Measurements from ENCODE around the gene POLD4. TPM values are rescaled to one million over a fixed set of nuclear protein-coding genes. Genes with fewer than 3 reads are reported as not detected.

The POLD4 gene
- polyA plus RNA-seq, 1 donor: 112 TPM

- DNase-seq: no peak
- Histone ChIP-seq H3K27ac (ENCODE audit: low read length) (no peak overlapping the region), H3K9me3 (ENCODE audit: control insufficient read depth, low read depth, low read length) (no peaks in the 10 kb centered on the region), H3K27me3 (ENCODE audit: control insufficient read depth, insufficient read depth, low read length) (no peaks in the 10 kb centered on the region), H3K4me3 (ENCODE audit: low read length) (no peak overlapping the region), H3K4me1 (ENCODE audit: control insufficient read depth, insufficient read depth, low read length) (peaks cover 10% of the 10 kb centered on the region), H3K36me3 (ENCODE audit: control insufficient read depth, insufficient read depth, low read length) (peaks cover 48% of the 10 kb centered on the region)
- no CpG with 5 or more reads among the region's 19 CpGs for whole genome bisulfite sequencing (ENCODE audit: insufficient coverage, low lambda C conversion rate)
Observed at GRCh38 chr11:67310246-67311050, 42.9 kb downstream of the POLD4 start.

GRCh38 chr11:67309661-67310061 lies 43.7 kb downstream of the POLD4 start:
- no peak overlapping the region for H3K27ac ChIP-seq (ENCODE audit: low read length)
- DNase-seq: no peak
- no peaks in the 10 kb centered on the region for H3K9me3 ChIP-seq (ENCODE audit: control insufficient read depth, low read depth, low read length)
- no peaks in the 10 kb centered on the region for H3K27me3 ChIP-seq (ENCODE audit: control insufficient read depth, insufficient read depth, low read length)
- peaks cover 48% of the 10 kb centered on the region for H3K36me3 ChIP-seq (ENCODE audit: control insufficient read depth, insufficient read depth, low read length)
- H3K4me1 ChIP-seq (ENCODE audit: control insufficient read depth, insufficient read depth, low read length): peaks cover 12% of the 10 kb centered on the region
- no CpG with 5 or more reads among the region's 14 CpGs for WGBS (ENCODE audit: insufficient coverage, low lambda C conversion rate)
- no peak overlapping the region for H3K4me3 ChIP-seq (ENCODE audit: low read length)

GRCh38 chr11:67309166-67309565 lies 44.2 kb downstream of the POLD4 start:
- H3K36me3 ChIP-seq (ENCODE audit: control insufficient read depth, insufficient read depth, low read length): peaks cover 48% of the 10 kb centered on the region
- no peak overlapping the region for H3K27ac ChIP-seq (ENCODE audit: low read length)
- no CpG with 5 or more reads among the region's 11 CpGs for WGBS (ENCODE audit: insufficient coverage, low lambda C conversion rate)
- H3K9me3 ChIP-seq (ENCODE audit: control insufficient read depth, low read depth, low read length): peaks cover under 1% of the 10 kb centered on the region
- DNase-seq: no peak
- H3K4me3 ChIP-seq (ENCODE audit: low read length): no peak overlapping the region
- H3K27me3 ChIP-seq (ENCODE audit: control insufficient read depth, insufficient read depth, low read length): no peaks in the 10 kb centered on the region
- H3K4me1 ChIP-seq (ENCODE audit: control insufficient read depth, insufficient read depth, low read length): peaks cover 17% of the 10 kb centered on the region

- WGBS (ENCODE audit: insufficient coverage, low lambda C conversion rate): no CpG with 5 or more reads among the region's 20 CpGs
Observed at GRCh38 chr11:67308031-67308866, 45.1 kb downstream of the POLD4 start.

GRCh38 chr11:67307545-67308001 lies 45.8 kb downstream of the POLD4 start:
- Histone ChIP-seq H3K36me3 (ENCODE audit: control insufficient read depth, insufficient read depth, low read length) (peaks cover 48% of the 10 kb centered on the region), H3K27me3 (ENCODE audit: control insufficient read depth, insufficient read depth, low read length) (no peaks in the 10 kb centered on the region), H3K9me3 (ENCODE audit: control insufficient read depth, low read depth, low read length) (peaks cover 4% of the 10 kb centered on the region), H3K27ac (ENCODE audit: low read length) (no peak overlapping the region), H3K4me3 (ENCODE audit: low read length) (no peak overlapping the region), H3K4me1 (ENCODE audit: control insufficient read depth, insufficient read depth, low read length) (peaks cover 9% of the 10 kb centered on the region)
- DNase-seq: no peak
- WGBS (ENCODE audit: insufficient coverage, low lambda C conversion rate): no CpG with 5 or more reads among the region's 12 CpGs

More at GRCh38 chr11:67308031-67308866, 45.1 kb downstream of the POLD4 start:
- Histone ChIP-seq H3K4me1 (ENCODE audit: control insufficient read depth, insufficient read depth, low read length) (peaks cover 14% of the 10 kb centered on the region), H3K9me3 (ENCODE audit: control insufficient read depth, low read depth, low read length) (peaks cover 4% of the 10 kb centered on the region), H3K36me3 (ENCODE audit: control insufficient read depth, insufficient read depth, low read length) (peaks cover 48% of the 10 kb centered on the region), H3K27ac (ENCODE audit: low read length) (no peak overlapping the region), H3K27me3 (ENCODE audit: control insufficient read depth, insufficient read depth, low read length) (no peaks in the 10 kb centered on the region), H3K4me3 (ENCODE audit: low read length) (no peak overlapping the region)
- DNase-seq: no peak

- WGBS (ENCODE audit: insufficient coverage, low lambda C conversion rate): no CpG with 5 or more reads among the region's 19 CpGs
- Histone ChIP-seq H3K4me1 (ENCODE audit: control insufficient read depth, insufficient read depth, low read length) (peaks cover 14% of the 10 kb centered on the region), H3K36me3 (ENCODE audit: control insufficient read depth, insufficient read depth, low read length) (peaks cover 48% of the 10 kb centered on the region), H3K27me3 (ENCODE audit: control insufficient read depth, insufficient read depth, low read length) (no peaks in the 10 kb centered on the region), H3K27ac (ENCODE audit: low read length) (no peak overlapping the region), H3K4me3 (ENCODE audit: low read length) (no peak overlapping the region), H3K9me3 (ENCODE audit: control insufficient read depth, low read depth, low read length) (peaks cover 4% of the 10 kb centered on the region)
- no peak for DNase-seq
Observed at GRCh38 chr11:67306769-67307544, 46.4 kb downstream of the POLD4 start.

- no peak for DNase-seq
- no CpG with 5 or more reads among the region's 14 CpGs for WGBS (ENCODE audit: insufficient coverage, low lambda C conversion rate)
- Histone ChIP-seq H3K36me3 (ENCODE audit: control insufficient read depth, insufficient read depth, low read length) (peaks cover 54% of the 10 kb centered on the region), H3K4me1 (ENCODE audit: control insufficient read depth, insufficient read depth, low read length) (peaks cover 18% of the 10 kb centered on the region), H3K27ac (ENCODE audit: low read length) (no peak overlapping the region), H3K27me3 (ENCODE audit: control insufficient read depth, insufficient read depth, low read length) (no peaks in the 10 kb centered on the region), H3K4me3 (ENCODE audit: low read length) (peak overlapping the region; percentile 69), H3K9me3 (ENCODE audit: control insufficient read depth, low read depth, low read length) (peaks cover 4% of the 10 kb centered on the region)
Observed at GRCh38 chr11:67304511-67305113, 48.7 kb downstream of the POLD4 start.

- DNase-seq: peak in 1 of 2 donors; percentile 54
- Histone ChIP-seq H3K4me3 (ENCODE audit: low read length) (peak overlapping the region; percentile 69), H3K27ac (ENCODE audit: low read length) (peak overlapping the region; percentile 40), H3K4me1 (ENCODE audit: control insufficient read depth, insufficient read depth, low read length) (peaks cover 18% of the 10 kb centered on the region), H3K9me3 (ENCODE audit: control insufficient read depth, low read depth, low read length) (peaks cover 4% of the 10 kb centered on the region), H3K36me3 (ENCODE audit: control insufficient read depth, insufficient read depth, low read length) (peaks cover 54% of the 10 kb centered on the region), H3K27me3 (ENCODE audit: control insufficient read depth, insufficient read depth, low read length) (no peaks in the 10 kb centered on the region)
- no CpG with 5 or more reads among the region's 43 CpGs for WGBS (ENCODE audit: insufficient coverage, low lambda C conversion rate)
Observed at GRCh38 chr11:67303835-67304411, 49.4 kb downstream of the POLD4 start.

GRCh38 chr11:67303132-67303834 lies 50.1 kb downstream of the POLD4 start, which contains the start of gene SSH3:
SSH3 (plus strand) TSS chr11:67303530; CDS start chr11:67303626, 96 bp downstream.
- no CpG with 5 or more reads among the region's 65 CpGs for WGBS (ENCODE audit: insufficient coverage, low lambda C conversion rate)

More at GRCh38 chr11:67303132-67303834, 50.1 kb downstream of the POLD4 start, which contains the start of gene SSH3:
- peaks cover 18% of the 10 kb centered on the region for H3K4me1 ChIP-seq (ENCODE audit: control insufficient read depth, insufficient read depth, low read length)
- peak within 1 kb of the TSS; percentile 61 for H3K27ac ChIP-seq (ENCODE audit: low read length)
- H3K9me3 ChIP-seq (ENCODE audit: control insufficient read depth, low read depth, low read length): peaks cover 4% of the 10 kb centered on the region
- peak; percentile 75 to 91 for DNase-seq
- H3K36me3 ChIP-seq (ENCODE audit: control insufficient read depth, insufficient read depth, low read length): peaks cover 51% of the 10 kb centered on the region
- peak within 1 kb of the TSS; percentile 69 for H3K4me3 ChIP-seq (ENCODE audit: low read length)
- no peaks in the 10 kb centered on the region for H3K27me3 ChIP-seq (ENCODE audit: control insufficient read depth, insufficient read depth, low read length)

Data from large intestine (tissue), 3 donors.